Hematopoietic multipotent progenitor cell treated with erythropoietin and hydrocortisone succinate and interleukin-3 and kit ligand, for 15 days (in vitro differentiated cells): ENCODE data around the gene RPIA.
"Not testable (repeated sequence)": the region's sequence is repeated elsewhere in the genome, so short reads cannot be mapped to it uniquely, and the experiment has no call there.

ENCODE experiments used
- DNase-seq: peaks from one replicate; pipeline ENCODE4 v3.0.0-alpha.2; 2015; ENCODE audit warnings: low spot score

RPIA gene

DNA sequence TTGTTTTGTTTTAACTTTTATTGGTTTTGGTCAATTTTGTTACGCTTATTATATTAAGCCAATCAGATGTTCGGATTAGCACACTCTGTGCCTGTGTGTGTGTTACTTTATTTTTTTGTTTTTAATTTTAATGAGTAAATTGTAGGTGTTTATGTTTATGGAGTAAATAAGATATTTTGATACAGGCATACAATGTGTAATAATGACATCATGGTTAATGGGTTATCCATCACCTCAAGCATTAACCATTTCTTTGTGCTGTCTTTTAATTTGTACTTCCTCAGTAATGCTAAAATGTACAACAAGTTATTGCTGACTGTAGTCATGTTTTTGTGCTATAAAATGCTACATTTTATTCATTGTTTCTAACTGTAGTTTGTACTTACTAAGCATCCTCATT lies 97.7 kb downstream of the RPIA start:
- DNase-seq, result not testable (repeated sequence)

- DNase-seq, result not testable (repeated sequence)
Measured at GRCh38 chr2:88795932-88796331, 104.5 kb downstream of the RPIA start.

- not testable (repeated sequence) for DNase-seq
Measured at GRCh38 chr2:88796523-88796922, 105.0 kb downstream of the RPIA start.

DNA sequence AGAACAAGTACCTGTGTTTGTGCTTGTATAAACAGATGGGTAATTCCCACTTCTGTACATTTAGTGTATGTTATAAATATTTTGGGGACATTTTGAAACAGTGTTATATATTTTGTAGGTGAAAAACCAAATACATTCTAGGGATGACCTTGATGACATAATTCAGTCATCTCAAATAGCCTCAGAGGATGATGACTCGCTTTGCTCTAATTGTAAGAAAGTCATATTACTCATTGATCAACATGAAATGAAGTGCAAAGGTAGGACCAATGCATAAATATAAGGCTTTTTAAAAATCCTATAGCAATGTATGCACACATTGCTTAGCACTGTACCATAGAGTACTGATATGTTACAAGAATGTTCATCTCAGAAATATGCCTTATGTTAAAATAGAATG lies 105.7 kb downstream of the RPIA start:
- not testable (repeated sequence) for DNase-seq
